Neural progenitor cell (in vitro differentiated cells): ENCODE data around the gene TAC3. TPM values are rescaled to one million over a fixed set of nuclear protein-coding genes. Genes with fewer than 3 reads are reported as not detected.
"Not testable (repeated sequence)": the region's sequence is repeated elsewhere in the genome, so short reads cannot be mapped to it uniquely, and the experiment has no call there.

ENCODE experiments used
- DNase-seq: peaks from one replicate; pipeline ENCODE4 v3.0.0-alpha.2; 2016; ENCODE audit warnings: low spot score
- H2AFZ ChIP-seq: fragments of 200-600 bp; sonication (generic); replicated peaks from 2 replicates; pipeline ENCODE4 v1.6.1; 2016; ENCODE audit warnings: antibody characterized with exemption
- H3F3A ChIP-seq: fragments of 200-600 bp; sonication (generic); 2 replicates; pipeline ENCODE4 v1.6.1; 2016; ENCODE audit warnings: antibody characterized with exemption, low read depth
- H3K27ac ChIP-seq: fragments of 200-600 bp; sonication (generic); 2 replicates; pipeline ENCODE4 v1.5.1; 2016; ENCODE audit warnings: mild to moderate bottlenecking
- H3K27me3 ChIP-seq: fragments of 200-600 bp; sonication (generic); 2 replicates; pipeline ENCODE4 v1.6.1; 2016; ENCODE audit warnings: mild to moderate bottlenecking, moderate library complexity
- H3K36me3 ChIP-seq: fragments of 200-600 bp; sonication (generic); 2 replicates; pipeline ENCODE4 v1.5.1; 2016
- H3K4me1 ChIP-seq: fragments of 200-600 bp; sonication (generic); 2 replicates; pipeline ENCODE4 v1.6.1; 2016; ENCODE audit warnings: mixed run types
- H3K4me2 ChIP-seq: fragments of 200-600 bp; sonication (generic); 2 replicates; pipeline ENCODE4 v1.6.1; 2016
- H3K4me3 ChIP-seq: fragments of 200-600 bp; sonication (generic); 2 replicates; pipeline ENCODE4 v1.5.1; 2016
- H3K79me2 ChIP-seq: fragments of 200-600 bp; sonication (generic); 2 replicates; pipeline ENCODE4 v1.6.1; 2016; ENCODE audit warnings: low read depth
- H3K9ac ChIP-seq: fragments of 200-600 bp; sonication (generic); 2 replicates; pipeline ENCODE4 v1.6.1; 2016
- H3K9me3 ChIP-seq: fragments of 200-600 bp; sonication (generic); 2 replicates; pipeline ENCODE4 v1.5.1; 2016; ENCODE audit warnings: low read depth
- H4K20me1 ChIP-seq: fragments of 200-600 bp; sonication (generic); 2 replicates; pipeline ENCODE4 v1.6.1; 2016; ENCODE audit warnings: low read depth
- H3K27ac Mint-ChIP-seq: 3 replicates; pipeline ENCODE4 v1.8.0; 2021; ENCODE audit warnings: mixed read lengths
- H3K27me3 Mint-ChIP-seq: 2 replicates; pipeline ENCODE4 v1.8.0; 2022; ENCODE audit warnings: low read depth, mild to moderate bottlenecking, inconsistent platforms, moderate library complexity, mixed read lengths; ENCODE audit not compliant: insufficient read depth
- H3K36me3 Mint-ChIP-seq: 3 replicates; pipeline ENCODE4 v1.8.0; 2021; ENCODE audit warnings: mixed read lengths
- H3K4me1 Mint-ChIP-seq: 3 replicates; pipeline ENCODE4 v1.8.0; 2021; ENCODE audit warnings: mixed read lengths
- H3K4me3 Mint-ChIP-seq: 3 replicates; pipeline ENCODE4 v1.8.0; 2021; ENCODE audit warnings: mild to moderate bottlenecking, moderate library complexity, mixed read lengths
- H3K9me3 Mint-ChIP-seq: 3 replicates; pipeline ENCODE4 v1.8.0; 2020; ENCODE audit warnings: mixed read lengths
- CTCF ChIP-seq: fragments of 200-600 bp; sonication (generic); IDR thresholded peaks from 2 replicates; pipeline ENCODE4 v1.5.1; 2017; ENCODE audit warnings: antibody characterized with exemption, mild to moderate bottlenecking
- EZH2 ChIP-seq: fragments of 200-600 bp; sonication (generic); IDR thresholded peaks from 2 replicates; pipeline ENCODE4 v1.6.1; 2017; ENCODE audit warnings: antibody characterized with exemption, mild to moderate bottlenecking, moderate library complexity
- EZH2phosphoT487 ChIP-seq: fragments of 200-600 bp; sonication (generic); IDR thresholded peaks from 2 replicates; pipeline ENCODE4 v1.6.1; 2017; ENCODE audit warnings: antibody characterized with exemption
- total RNA-seq: library from RNA; depleted of rRNA; stranded (reverse); fragments of >200 nt; gene quantifications from 2 replicates; pipeline ENCODE4 v1.2.3, GENCODE V29; 2015; ENCODE audit warnings: low replicate concordance

The TAC3 gene
- total RNA-seq, 1 donor from 2014 or later: 6.0 TPM

DNA sequence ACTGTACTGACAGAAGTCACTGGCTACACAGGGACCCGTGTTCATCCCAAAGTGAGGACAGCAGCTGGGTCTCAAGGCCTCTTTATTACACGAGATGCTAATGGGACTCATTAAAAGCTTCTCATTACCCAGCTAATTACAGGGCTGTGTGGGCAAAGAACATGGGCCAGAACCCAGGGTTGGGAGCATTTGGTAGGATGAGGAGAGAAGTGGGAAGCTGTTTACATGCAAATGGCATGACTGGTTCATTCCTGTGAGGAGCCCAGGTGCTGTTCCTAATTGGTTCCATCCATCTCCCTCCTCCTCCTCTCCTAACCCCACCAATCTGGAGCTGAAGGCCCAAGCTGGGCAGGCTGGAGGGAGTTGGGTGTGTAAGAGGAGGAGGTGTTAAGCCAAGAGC, 8.9 kb upstream of the TAC3 start:
- H3F3A ChIP-seq: no peaks in the 10 kb centered on the region
- DNase-seq: no peak
- H4K20me1 ChIP-seq: no peaks in the 10 kb centered on the region
- H3K9ac ChIP-seq: no peak overlapping the region
- no peaks in the 10 kb centered on the region for H3K9me3 Mint-ChIP-seq
- no peak overlapping the region for H3K4me3 Mint-ChIP-seq
- H3K36me3 ChIP-seq: no peaks in the 10 kb centered on the region
- H3K4me2 ChIP-seq: no peak overlapping the region
- TF ChIP-seq EZH2phosphoT487 (no peak), CTCF (no peak), EZH2 (no peak)
- no peak overlapping the region for H3K27ac Mint-ChIP-seq
- H3K27me3 Mint-ChIP-seq: peaks cover 11% of the 10 kb centered on the region
- no peak overlapping the region for H3K4me3 ChIP-seq
- H3K36me3 Mint-ChIP-seq: no peaks in the 10 kb centered on the region
- H3K9me3 ChIP-seq: no peaks in the 10 kb centered on the region
- no peaks in the 10 kb centered on the region for H3K79me2 ChIP-seq
- peaks cover 6% of the 10 kb centered on the region for H3K4me1 ChIP-seq
- H3K4me1 Mint-ChIP-seq: peaks cover 7% of the 10 kb centered on the region
- no peak overlapping the region for H3K27ac ChIP-seq
- H2AFZ ChIP-seq: no peak overlapping the region
- no peaks in the 10 kb centered on the region for H3K27me3 ChIP-seq

GRCh38 chr12:57022324-57022723, 6.0 kb upstream of the TAC3 start:
- H3K9me3 ChIP-seq, H3K4me1 Mint-ChIP-seq, H3K27ac Mint-ChIP-seq, H3K36me3 Mint-ChIP-seq, H2AFZ ChIP-seq, H3K27ac ChIP-seq, H4K20me1 ChIP-seq, H3K9ac ChIP-seq, H3K79me2 ChIP-seq, H3K4me2 ChIP-seq, H3F3A ChIP-seq, DNase-seq, H3K9me3 Mint-ChIP-seq, H3K4me3 ChIP-seq, H3K27me3 ChIP-seq, H3K4me3 Mint-ChIP-seq, H3K36me3 ChIP-seq: not testable (repeated sequence)
- peaks cover 14% of the 10 kb centered on the region for H3K27me3 Mint-ChIP-seq
- peaks cover 15% of the 10 kb centered on the region for H3K4me1 ChIP-seq

DNA sequence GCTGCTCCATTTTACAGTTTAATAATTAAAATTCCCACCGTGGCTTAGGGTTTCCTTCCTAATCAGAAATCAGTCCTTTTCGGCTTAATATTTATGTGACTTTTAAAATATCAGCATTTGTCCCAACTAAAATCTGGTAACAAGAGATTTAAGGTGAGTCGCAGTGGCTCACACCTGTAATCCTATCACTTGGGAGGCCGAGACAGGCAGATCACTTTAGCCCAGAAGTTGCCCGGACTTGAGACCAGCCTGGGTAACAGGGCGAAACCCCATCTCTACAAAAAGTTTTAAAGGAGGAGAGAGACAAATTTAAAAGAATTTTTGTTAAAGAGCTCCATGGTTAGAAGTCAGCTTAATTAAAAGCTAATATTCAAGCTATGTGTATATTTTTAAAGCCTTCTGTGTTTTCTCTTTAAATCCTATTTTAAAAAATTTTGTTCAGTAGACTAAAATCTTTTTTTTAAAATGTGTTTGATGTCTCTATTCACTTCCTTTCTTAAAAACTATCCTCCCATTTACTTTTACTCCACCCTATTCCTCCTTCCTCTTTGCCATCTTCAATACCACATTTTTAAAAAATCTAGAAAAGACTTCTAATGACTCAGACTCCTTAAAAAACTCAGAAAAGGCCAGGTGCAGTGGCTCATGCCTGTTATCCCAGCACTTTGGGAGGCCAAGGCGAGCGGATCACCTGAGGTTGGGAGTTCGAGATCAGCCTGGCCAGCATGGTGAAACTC, 3.8 kb upstream of the TAC3 start:
- Histone ChIP-seq H3K9me3 (no peaks in the 10 kb centered on the region), H3K36me3 (no peaks in the 10 kb centered on the region), H3K4me1 (peaks cover 16% of the 10 kb centered on the region), H2AFZ (no peak overlapping the region), H3K4me2 (no peak overlapping the region), H3F3A (no peaks in the 10 kb centered on the region), H4K20me1 (no peaks in the 10 kb centered on the region), H3K9ac (no peak overlapping the region), H3K4me3 (no peak overlapping the region), H3K79me2 (no peaks in the 10 kb centered on the region), H3K27me3 (no peaks in the 10 kb centered on the region), H3K27ac (no peak overlapping the region)
- no peak for DNase-seq
- no peaks in the 10 kb centered on the region for H3K36me3 Mint-ChIP-seq
- H3K4me3 Mint-ChIP-seq: no peak overlapping the region
- no peaks in the 10 kb centered on the region for H3K9me3 Mint-ChIP-seq
- peaks cover 4% of the 10 kb centered on the region for H3K4me1 Mint-ChIP-seq
- peaks cover 16% of the 10 kb centered on the region for H3K27me3 Mint-ChIP-seq
- no peak overlapping the region for H3K27ac Mint-ChIP-seq
- TF ChIP-seq EZH2 (no peak), CTCF (no peak), EZH2phosphoT487 (no peak)

DNA sequence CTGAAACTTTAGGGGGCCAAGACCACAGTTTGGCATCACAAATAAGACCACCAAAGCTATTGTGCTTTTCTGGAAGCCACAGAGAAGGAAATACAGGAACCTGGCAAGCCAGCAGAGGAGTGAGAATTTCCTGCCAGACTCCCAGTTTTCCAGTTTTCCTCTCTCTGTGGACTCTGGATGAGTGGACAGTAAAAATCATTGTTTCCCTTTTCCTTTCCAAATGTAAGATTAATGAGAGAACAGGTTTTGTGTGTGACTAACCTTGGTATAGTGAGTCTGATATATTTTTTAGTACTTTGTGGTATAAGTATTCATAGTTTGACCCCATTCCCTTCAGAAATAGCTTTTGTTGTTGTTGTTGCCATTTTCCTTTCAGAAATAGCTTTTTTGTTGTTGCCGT, 2.6 kb upstream of the TAC3 start:
- H3K4me1 Mint-ChIP-seq: peaks cover 5% of the 10 kb centered on the region
- H3K9me3 ChIP-seq: no peaks in the 10 kb centered on the region
- no peak overlapping the region for H3K27ac Mint-ChIP-seq
- no peaks in the 10 kb centered on the region for H3K36me3 ChIP-seq
- no peak overlapping the region for H3K9ac ChIP-seq
- no peak for DNase-seq
- H3K36me3 Mint-ChIP-seq: no peaks in the 10 kb centered on the region
- no peak overlapping the region for H3K4me2 ChIP-seq
- TF ChIP-seq EZH2: no peak
- TF ChIP-seq CTCF: no peak
- no peak for TF ChIP-seq EZH2phosphoT487
- H3F3A ChIP-seq: no peaks in the 10 kb centered on the region
- H3K27me3 ChIP-seq: no peaks in the 10 kb centered on the region
- H3K4me3 ChIP-seq: no peak overlapping the region
- no peaks in the 10 kb centered on the region for H4K20me1 ChIP-seq
- peaks cover 20% of the 10 kb centered on the region for H3K27me3 Mint-ChIP-seq
- no peaks in the 10 kb centered on the region for H3K79me2 ChIP-seq
- H3K27ac ChIP-seq: no peak overlapping the region
- H3K4me3 Mint-ChIP-seq: no peak overlapping the region
- no peak overlapping the region for H2AFZ ChIP-seq
- H3K4me1 ChIP-seq: peaks cover 16% of the 10 kb centered on the region
- H3K9me3 Mint-ChIP-seq: no peaks in the 10 kb centered on the region

GRCh38 chr12:57018353-57018752, 2.0 kb upstream of the TAC3 start:
- H3K9me3 ChIP-seq, H3K79me2 ChIP-seq, H3K9ac ChIP-seq, H3K4me2 ChIP-seq, H4K20me1 ChIP-seq, H2AFZ ChIP-seq, H3K4me1 Mint-ChIP-seq, H3K27ac ChIP-seq, DNase-seq, H3K27ac Mint-ChIP-seq, H3F3A ChIP-seq, H3K4me3 ChIP-seq, H3K27me3 ChIP-seq, H3K9me3 Mint-ChIP-seq, H3K4me3 Mint-ChIP-seq, H3K36me3 ChIP-seq, H3K36me3 Mint-ChIP-seq: not testable (repeated sequence)
- peaks cover 16% of the 10 kb centered on the region for H3K4me1 ChIP-seq
- H3K27me3 Mint-ChIP-seq: peaks cover 24% of the 10 kb centered on the region
